ENCODE results near the gene GNL1.

The GNL1 gene

GRCh38 chr6:30599625-30600324 lies 43.5 kb upstream of the GNL1 start:
- ChIA-PET CTCF (interaction anchor here (1.0 to 8.5 kb wide), 6 partner anchors 9 to 131 kb away, joined by 3 to 93 read pairs (median 48); no protein-coding TSS in a partner anchor), POLR2A (interaction anchor here (1.0 to 5.9 kb wide), 2 partner anchors 14 to 46 kb away, joined by 3 to 72 read pairs; no protein-coding TSS in a partner anchor)
- DNase-seq (ENCODE audit: extremely low spot score): no peak
- no peak for TF ChIP-seq CTCF (IDR thresholded peaks at IDR 0.05; ENCODE audit: control extremely low read depth, extremely low read depth, low read depth, missing control alignments)

- DNase-seq (ENCODE audit: extremely low spot score): no peak
- ChIA-PET CTCF (interaction anchor here (1.0 to 8.5 kb wide), 9 partner anchors 8 to 118 kb away, joined by 3 to 93 read pairs (median 46); no protein-coding TSS in a partner anchor), POLR2A (interaction anchor here (0.7 to 5.9 kb wide), 2 partner anchors 15 to 118 kb away, joined by 3 to 72 read pairs; partner anchors contain the start of gene MDC1)
- no peak for TF ChIP-seq CTCF (IDR thresholded peaks at IDR 0.05; ENCODE audit: control extremely low read depth, extremely low read depth, low read depth, missing control alignments)
Measured at GRCh38 chr6:30598912-30599624, 42.8 kb upstream of the GNL1 start.

- CTCF ChIA-PET: interaction anchor here (0.7 to 8.5 kb wide), 45 partner anchors 9 to 490 kb away, joined by 3 to 93 read pairs (median 4); partner anchors contain the start of genes ABCF1, DHX16, MDC1 and PRR3
- DNase-seq (ENCODE audit: extremely low spot score): peak; percentile 78
- TF ChIP-seq CTCF (IDR thresholded peaks at IDR 0.05; ENCODE audit: control extremely low read depth, extremely low read depth, low read depth, missing control alignments): peak; percentile 77
- POLR2A ChIA-PET: interaction anchor here (0.6 to 5.9 kb wide), 3 partner anchors 8 to 275 kb away, joined by 5 to 72 read pairs (median 9); no protein-coding TSS in a partner anchor
Measured at GRCh38 chr6:30597315-30598144, 41.2 kb upstream of the GNL1 start.

- ChIA-PET POLR2A (interaction anchor here (0.6 to 1.1 kb wide), 3 partner anchors 18 to 167 kb away, joined by 3 read pairs; no protein-coding TSS in a partner anchor), CTCF (interaction anchor here (0.7 to 1.6 kb wide), 6 partner anchors 9 to 229 kb away, joined by 3 to 7 read pairs (median 4); no protein-coding TSS in a partner anchor)
- no peak for DNase-seq (ENCODE audit: extremely low spot score)
- no peak for TF ChIP-seq CTCF (IDR thresholded peaks at IDR 0.05; ENCODE audit: control extremely low read depth, extremely low read depth, low read depth, missing control alignments)
Measured at GRCh38 chr6:30592287-30592686, 36.0 kb upstream of the GNL1 start.

GRCh38 chr6:30591008-30591407 lies 34.7 kb upstream of the GNL1 start:
- ChIA-PET POLR2A (interaction anchor here (1.0 to 2.6 kb wide), 2 partner anchors 23 to 97 kb away, joined by 4 to 12 read pairs; no protein-coding TSS in a partner anchor), CTCF (interaction anchor here (0.8 to 1.4 kb wide), 5 partner anchors 8 to 109 kb away, joined by 3 to 5 read pairs (median 3); no protein-coding TSS in a partner anchor)
- DNase-seq (ENCODE audit: extremely low spot score): no peak
- TF ChIP-seq CTCF (IDR thresholded peaks at IDR 0.05; ENCODE audit: control extremely low read depth, extremely low read depth, low read depth, missing control alignments): no peak

Data from GM10248 (cell line).